NT2/D1 (cell line): ENCODE measurements around the gene SLC38A10.

Experiments
- SUZ12 ChIP-seq: IDR thresholded peaks from 2 replicates; pipeline ENCODE4 v1.6.1; 2011; ENCODE audit not compliant: insufficient read length, insufficient read depth; ENCODE audit errors: extremely low read depth
- YY1 ChIP-seq: IDR thresholded peaks from 2 replicates; pipeline ENCODE4 v1.6.1; 2011; ENCODE audit not compliant: insufficient read length, insufficient read depth
- ZNF274 ChIP-seq: IDR thresholded peaks from 2 replicates; pipeline ENCODE4 v1.6.1; 2011; ENCODE audit warnings: mild to moderate bottlenecking, low read depth, low read length

- TF ChIP-seq YY1, result no peak
- no peak for TF ChIP-seq ZNF274
- TF ChIP-seq SUZ12, result no peak
Measured at GRCh38 chr17:81206657-81207056, 88.5 kb downstream of the SLC38A10 start.
